Cardiac muscle cell (in vitro differentiated cells and primary cell): ENCODE measurements around the gene POC1B. TPM values are rescaled to one million over a fixed set of nuclear protein-coding genes. Genes with fewer than 3 reads are reported as not detected.

Experiments used
- DNase-seq, 2 donors: peaks; one replicate each; pipeline versions ENCODE4 v3.0.0 to v3.0.0-alpha.2; 2010 to 2017; ENCODE audit warnings: low read depth in 1 of 2, low spot score in 1 of 2
- H3K27ac ChIP-seq: fragments of 200-600 bp; sonication (generic); 2 replicates; pipeline ENCODE4 v1.5.1; 2016
- H3K27me3 ChIP-seq: fragments of 200-600 bp; sonication (generic); 2 replicates; pipeline ENCODE4 v1.6.0; 2016; ENCODE audit warnings: control low read depth
- H3K36me3 ChIP-seq: fragments of 200-600 bp; sonication (generic); 2 replicates; pipeline ENCODE4 v1.5.1; 2016; ENCODE audit warnings: control low read depth
- H3K4me1 ChIP-seq: fragments of 200-600 bp; sonication (generic); 2 replicates; pipeline ENCODE4 v1.8.1; 2017; ENCODE audit warnings: low read depth, mild to moderate bottlenecking, mixed run types
- H3K4me3 ChIP-seq: fragments of 200-600 bp; sonication (generic); 2 replicates; pipeline ENCODE4 v1.5.1; 2016; ENCODE audit warnings: mild to moderate bottlenecking
- H3K9me3 ChIP-seq: fragments of 200-600 bp; sonication (generic); 2 replicates; pipeline ENCODE4 v1.5.1; 2017; ENCODE audit warnings: low read depth, mild to moderate bottlenecking, control low read depth
- polyA plus RNA-seq: library from polyadenylated mRNA; unstranded; fragments of >200 nt; fragmentation: Nextera tagmentation; extraction: Ambion mirVana; gene quantifications from 2 replicates; pipeline ENCODE4 v1.2.1, GENCODE V29; 2016
- total RNA-seq: library from RNA; depleted of rRNA; stranded (reverse); fragments of >200 nt; gene quantifications from 2 replicates; pipeline ENCODE4 v1.2.3, GENCODE V29; 2016
- TF ChIP-seq, protein P1 (sequence below): IDR thresholded peaks from 2 replicates; pipeline ENCODE4 v1.5.1; 2012; ENCODE audit warnings: low read depth, mild to moderate bottlenecking, low read length

The POC1B gene
- total and polyA plus RNA-seq, 2 experiments from 2014 or later = 12.8 to 16.1 TPM

GRCh38 chr12:89427508-89428156 lies 98.2 kb downstream of the POC1B start:
- Histone ChIP-seq H3K27me3 (no peaks in the 10 kb centered on the region), H3K4me3 (no peak overlapping the region), H3K9me3 (no peaks in the 10 kb centered on the region), H3K4me1 (no peaks in the 10 kb centered on the region), H3K27ac (no peak overlapping the region), H3K36me3 (no peaks in the 10 kb centered on the region)
- TF ChIP-seq, protein P1, sequence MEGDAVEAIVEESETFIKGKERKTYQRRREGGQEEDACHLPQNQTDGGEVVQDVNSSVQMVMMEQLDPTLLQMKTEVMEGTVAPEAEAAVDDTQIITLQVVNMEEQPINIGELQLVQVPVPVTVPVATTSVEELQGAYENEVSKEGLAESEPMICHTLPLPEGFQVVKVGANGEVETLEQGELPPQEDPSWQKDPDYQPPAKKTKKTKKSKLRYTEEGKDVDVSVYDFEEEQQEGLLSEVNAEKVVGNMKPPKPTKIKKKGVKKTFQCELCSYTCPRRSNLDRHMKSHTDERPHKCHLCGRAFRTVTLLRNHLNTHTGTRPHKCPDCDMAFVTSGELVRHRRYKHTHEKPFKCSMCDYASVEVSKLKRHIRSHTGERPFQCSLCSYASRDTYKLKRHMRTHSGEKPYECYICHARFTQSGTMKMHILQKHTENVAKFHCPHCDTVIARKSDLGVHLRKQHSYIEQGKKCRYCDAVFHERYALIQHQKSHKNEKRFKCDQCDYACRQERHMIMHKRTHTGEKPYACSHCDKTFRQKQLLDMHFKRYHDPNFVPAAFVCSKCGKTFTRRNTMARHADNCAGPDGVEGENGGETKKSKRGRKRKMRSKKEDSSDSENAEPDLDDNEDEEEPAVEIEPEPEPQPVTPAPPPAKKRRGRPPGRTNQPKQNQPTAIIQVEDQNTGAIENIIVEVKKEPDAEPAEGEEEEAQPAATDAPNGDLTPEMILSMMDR = no peak
- no peak for DNase-seq

DNA sequence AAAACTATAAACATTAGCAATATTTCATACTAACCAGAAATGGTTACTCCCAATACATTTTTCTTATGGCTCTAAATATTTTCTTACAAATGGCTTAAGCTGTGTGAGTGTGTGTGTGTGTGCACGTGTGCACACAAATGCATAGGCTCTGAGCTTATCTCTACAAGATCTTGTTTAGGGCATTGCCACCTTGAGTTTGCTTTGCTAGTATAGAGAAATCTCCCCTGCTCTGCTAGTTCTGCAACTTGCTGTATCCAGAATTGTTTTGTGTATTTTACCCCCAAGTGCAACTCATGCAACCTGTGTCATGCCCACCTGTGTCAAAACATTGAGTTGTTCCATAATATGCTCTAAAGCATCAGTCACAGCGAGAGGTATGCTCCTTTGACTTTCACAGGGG lies 101.0 kb downstream of the POC1B start:
- H3K9me3 ChIP-seq = no peaks in the 10 kb centered on the region
- peaks cover 8% of the 10 kb centered on the region for H3K4me1 ChIP-seq
- no peak overlapping the region for H3K27ac ChIP-seq
- DNase-seq = no peak
- H3K27me3 ChIP-seq = no peaks in the 10 kb centered on the region
- no peak overlapping the region for H3K4me3 ChIP-seq
- TF ChIP-seq, protein P1 = no peak
- no peaks in the 10 kb centered on the region for H3K36me3 ChIP-seq

DNA sequence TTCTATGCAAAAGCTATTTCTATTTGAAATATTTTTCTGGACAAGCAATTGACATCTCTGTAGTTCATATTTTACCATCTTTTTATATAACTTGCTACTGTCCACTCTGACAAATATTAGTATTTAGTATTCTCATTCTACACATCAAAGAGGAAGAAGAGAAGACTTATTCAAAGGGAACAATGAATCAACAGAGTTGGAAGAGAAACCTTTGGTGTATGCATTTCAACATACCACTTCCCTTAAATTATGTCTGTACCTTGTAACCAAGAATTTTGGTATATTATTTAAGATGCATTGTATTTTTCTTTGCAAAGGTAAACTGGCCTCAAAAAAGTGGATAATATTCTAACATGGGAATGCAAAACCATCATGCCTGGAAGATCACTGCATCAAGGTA lies 101.5 kb downstream of the POC1B start:
- DNase-seq = no peak
- H3K27ac ChIP-seq = no peak overlapping the region
- TF ChIP-seq, protein P1 = no peak
- H3K36me3 ChIP-seq = no peaks in the 10 kb centered on the region
- no peaks in the 10 kb centered on the region for H3K9me3 ChIP-seq
- H3K4me3 ChIP-seq = no peak overlapping the region
- peaks cover 10% of the 10 kb centered on the region for H3K4me1 ChIP-seq
- H3K27me3 ChIP-seq = no peaks in the 10 kb centered on the region

- Histone ChIP-seq H3K4me3 (no peak overlapping the region), H3K27ac (no peak overlapping the region), H3K27me3 (no peaks in the 10 kb centered on the region), H3K36me3 (no peaks in the 10 kb centered on the region), H3K4me1 (peaks cover 26% of the 10 kb centered on the region), H3K9me3 (no peaks in the 10 kb centered on the region)
- TF ChIP-seq, protein P1 = peak; percentile 3
- DNase-seq = peak in 1 of 2 donors; percentile 20
Measured at GRCh38 chr12:89421092-89421835, 104.6 kb downstream of the POC1B start.

GRCh38 chr12:89418228-89418910 lies 107.5 kb downstream of the POC1B start:
- H3K9me3 ChIP-seq = no peaks in the 10 kb centered on the region
- H3K4me3 ChIP-seq = no peak overlapping the region
- no peak for DNase-seq
- H3K27me3 ChIP-seq = no peaks in the 10 kb centered on the region
- H3K27ac ChIP-seq = no peak overlapping the region
- peaks cover 29% of the 10 kb centered on the region for H3K4me1 ChIP-seq
- H3K36me3 ChIP-seq = no peaks in the 10 kb centered on the region
- TF ChIP-seq, protein P1 = no peak
